ENCODE data around the gene OR5B2. TPM values are rescaled to one million over a fixed set of nuclear protein-coding genes. Genes with fewer than 3 reads are reported as not detected.
"Not testable (repeated sequence)": the region's sequence is repeated elsewhere in the genome, so short reads cannot be mapped to it uniquely, and the experiment has no call there.

OR5B2 gene
- not detected in 2 replicates for total RNA-seq (2014; rRNA removed; shearing (Covaris generic))
- polyA plus RNA-seq (2014; cell fraction: nucleus; rRNA removed) = not detected in 2 replicates

DNA sequence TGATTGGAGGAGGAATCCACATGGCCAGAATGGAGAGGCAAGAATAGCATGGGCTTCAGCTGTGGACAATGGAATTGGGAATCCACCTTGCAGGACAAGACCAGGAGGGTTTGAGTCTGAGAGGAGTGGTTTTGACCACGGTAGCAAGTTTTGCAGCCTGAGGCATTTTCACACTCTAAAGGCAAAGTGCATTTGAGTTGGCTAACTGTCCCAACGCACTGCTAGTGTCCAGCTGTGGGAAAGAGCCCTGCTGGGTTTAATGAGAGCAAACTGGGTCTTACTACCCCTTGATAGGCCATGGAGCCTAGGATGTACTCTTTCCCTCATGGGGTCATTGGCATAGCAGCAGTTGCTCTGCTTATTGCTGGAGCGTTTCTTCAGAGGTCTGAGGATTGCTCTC, at the start of gene OR5B2:
Gene OR5B2, minus strand, starts transcription at position 101 of the 400 bp plus-strand sequence. CDS start 4,860 bp downstream, outside the sequence.
- DNase-seq (ENCODE audit: extremely low read depth, low read depth) = no peak

DNA sequence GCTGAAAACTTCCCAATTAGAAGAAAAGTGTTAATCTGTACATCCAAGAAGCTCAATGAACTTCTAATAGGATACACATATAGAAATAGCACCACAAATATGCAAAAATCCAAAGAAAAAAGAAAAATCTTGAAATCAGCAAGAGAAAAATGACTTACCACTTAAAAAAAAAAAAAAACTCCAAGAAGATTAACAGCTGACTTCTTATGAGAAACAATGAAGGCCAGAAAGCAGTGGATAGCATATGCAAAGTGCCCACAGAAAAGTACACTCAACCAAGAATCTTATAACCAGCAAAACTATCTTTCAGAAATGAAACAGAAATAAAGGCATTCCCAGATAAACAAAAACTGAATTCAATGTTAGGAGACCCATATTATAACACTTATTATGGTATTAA, 44.0 kb upstream of the OR5B2 start:
- DNase-seq (ENCODE audit: extremely low read depth, low read depth) = no peak

GRCh38 chr11:58466293-58466692, 38.4 kb upstream of the OR5B2 start:
- DNase-seq (ENCODE audit: extremely low read depth, low read depth) = no peak

DNA sequence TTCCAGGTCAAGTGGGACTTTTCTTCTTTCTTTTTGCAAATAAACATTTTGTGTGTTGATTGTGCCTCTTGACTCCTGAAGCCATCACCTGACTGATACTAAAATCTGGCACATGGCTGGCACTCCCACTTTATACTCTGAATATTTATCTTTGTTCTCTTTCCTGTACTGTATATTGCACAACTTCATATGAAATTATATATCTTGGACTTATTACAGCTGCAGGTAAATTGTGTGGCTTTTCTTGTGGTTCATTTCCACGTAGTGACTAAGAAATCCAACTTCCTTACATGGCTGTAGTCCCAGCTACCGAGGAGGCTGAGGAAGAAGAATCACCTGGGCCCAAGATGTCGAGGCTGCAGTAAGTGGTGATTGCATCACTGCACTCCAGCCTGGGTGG, 37.8 kb upstream of the OR5B2 start:
- no peak for DNase-seq (ENCODE audit: extremely low read depth, low read depth)

DNA sequence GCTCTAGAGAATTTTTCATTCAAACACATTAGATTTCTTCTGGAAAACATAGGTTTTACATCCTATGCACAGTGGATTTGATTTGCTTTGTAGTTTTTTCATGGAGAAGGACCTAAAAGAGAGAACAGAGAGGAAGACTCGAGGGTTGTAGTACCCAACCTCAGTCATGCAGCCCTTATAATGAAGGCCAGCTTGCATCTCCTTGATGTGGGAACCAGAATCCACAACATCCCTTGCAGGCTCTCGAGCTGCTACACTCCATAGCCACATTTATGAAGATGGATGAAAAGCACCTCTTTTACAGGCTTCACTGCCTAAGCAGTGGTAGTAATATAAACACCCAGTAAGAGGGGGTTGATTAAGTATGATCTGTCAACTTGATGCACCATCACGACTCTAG, 23.7 kb upstream of the OR5B2 start:
- no peak for DNase-seq (ENCODE audit: extremely low read depth, low read depth)

DNA sequence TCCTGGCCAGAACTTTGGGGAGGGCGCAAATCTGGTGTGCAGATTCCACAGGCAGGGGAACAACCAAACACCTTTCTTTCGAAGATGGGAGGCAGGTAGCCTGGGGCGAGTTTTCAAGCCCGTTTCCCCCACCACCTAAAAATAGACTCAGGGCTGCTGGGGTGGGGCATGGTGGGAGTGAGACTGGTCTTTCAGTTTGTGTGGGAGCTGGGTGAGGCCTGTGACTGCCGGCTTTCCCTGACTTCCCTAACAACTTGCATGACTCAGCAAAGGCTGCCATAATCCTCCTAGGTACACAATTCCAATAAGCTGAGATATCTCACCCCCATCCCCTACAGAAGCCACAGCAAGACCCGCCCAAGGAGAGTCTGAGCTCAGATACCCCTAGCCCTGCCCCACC, 18.4 kb upstream of the OR5B2 start:
- no peak for DNase-seq (ENCODE audit: extremely low read depth, low read depth)

DNA sequence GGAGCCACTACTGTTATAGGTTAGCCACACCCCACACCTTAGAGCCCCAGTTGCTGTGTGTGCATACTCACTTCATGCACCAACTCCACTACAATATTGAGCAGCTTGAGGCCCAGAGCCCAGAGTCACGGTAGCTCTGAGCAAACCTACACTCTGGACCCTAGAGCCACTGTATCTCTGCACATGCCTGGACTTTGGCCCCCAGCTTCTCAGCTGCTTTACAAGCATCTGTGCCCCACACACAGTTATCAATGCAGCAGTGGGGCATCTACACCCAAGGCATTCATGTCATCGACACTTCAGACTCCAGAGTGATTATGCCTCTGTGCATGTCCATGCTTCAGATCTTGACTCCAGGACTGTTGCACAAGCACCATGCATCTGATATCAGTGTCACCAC, 16.4 kb upstream of the OR5B2 start:
- DNase-seq (ENCODE audit: extremely low read depth, low read depth) = no peak

GRCh38 chr11:58442136-58442535, 14.2 kb upstream of the OR5B2 start, which contains the start of gene OR5B12:
TSS of gene OR5B12 (minus strand) at chr11:58442236. CDS start at chr11:58440151, 2,085 bp downstream.
- DNase-seq (ENCODE audit: extremely low read depth, low read depth) = no peak

DNA sequence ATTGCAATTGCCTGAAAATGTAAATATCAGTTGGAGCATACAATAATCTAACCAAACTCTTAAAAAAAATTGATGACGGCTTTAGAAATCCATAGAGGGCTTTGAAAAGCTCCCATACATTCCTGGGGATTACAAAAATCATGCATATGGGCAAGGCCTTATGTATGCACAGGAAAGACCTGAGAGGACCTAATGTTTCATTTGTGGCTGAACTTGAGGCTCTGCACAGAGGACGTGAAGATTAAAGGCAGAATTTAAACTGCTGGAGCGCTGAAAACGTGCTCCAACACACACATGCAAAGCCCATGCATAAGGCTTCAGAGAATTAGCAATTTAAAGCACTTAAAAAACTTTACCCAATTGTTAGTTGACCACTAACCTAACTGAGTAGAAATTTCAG, 10.6 kb upstream of the OR5B2 start:
- no peak for DNase-seq (ENCODE audit: extremely low read depth, low read depth)

DNA sequence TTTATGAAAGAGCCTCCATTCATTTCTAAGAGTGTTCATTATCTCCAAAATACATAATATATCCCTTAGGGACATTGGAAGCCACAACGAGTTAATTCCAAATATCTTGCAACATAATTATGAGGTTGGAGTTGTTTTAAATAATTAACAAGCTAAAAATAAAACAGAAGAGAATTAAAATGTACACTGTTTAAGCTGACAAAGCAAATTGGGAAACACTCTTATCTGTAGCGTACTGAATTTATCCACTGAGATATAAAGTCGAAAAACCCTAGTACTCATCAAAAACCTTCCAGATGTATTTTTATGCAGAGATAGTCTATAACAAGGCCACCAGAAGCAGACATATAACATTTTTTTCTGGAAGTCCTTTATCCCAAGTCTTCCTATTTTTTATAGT, 6.3 kb upstream of the OR5B2 start:
- DNase-seq (ENCODE audit: extremely low read depth, low read depth) = no peak

DNA sequence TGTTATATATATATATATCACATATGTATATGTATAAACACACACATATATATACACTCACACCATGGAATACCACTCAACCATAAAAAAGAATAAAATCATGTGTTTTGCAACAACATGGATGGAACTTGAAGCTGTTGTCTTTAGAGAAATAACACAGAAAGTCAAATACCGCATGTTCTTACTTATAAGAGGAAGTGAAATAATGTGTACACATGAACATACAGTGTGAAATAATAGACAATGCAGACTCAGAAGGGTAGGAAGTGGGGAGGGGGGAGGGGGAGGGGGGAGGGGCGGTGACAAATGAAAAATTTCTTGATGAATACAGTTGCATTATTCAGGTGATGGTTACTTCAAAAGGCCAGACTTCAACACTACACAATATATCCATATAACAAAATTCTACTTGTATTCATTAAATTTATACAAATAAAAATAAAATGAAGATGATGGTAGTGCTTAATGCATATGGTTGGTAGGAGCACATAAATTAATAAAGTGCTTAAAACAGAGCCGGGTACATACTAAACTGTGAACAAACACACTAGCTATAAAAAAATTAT, 5.8 kb upstream of the OR5B2 start:
- DNase-seq (ENCODE audit: extremely low read depth, low read depth) = no peak

GRCh38 chr11:58429273-58429672, 1.4 kb upstream of the OR5B2 start:
- DNase-seq (ENCODE audit: extremely low read depth, low read depth) = no peak

DNA sequence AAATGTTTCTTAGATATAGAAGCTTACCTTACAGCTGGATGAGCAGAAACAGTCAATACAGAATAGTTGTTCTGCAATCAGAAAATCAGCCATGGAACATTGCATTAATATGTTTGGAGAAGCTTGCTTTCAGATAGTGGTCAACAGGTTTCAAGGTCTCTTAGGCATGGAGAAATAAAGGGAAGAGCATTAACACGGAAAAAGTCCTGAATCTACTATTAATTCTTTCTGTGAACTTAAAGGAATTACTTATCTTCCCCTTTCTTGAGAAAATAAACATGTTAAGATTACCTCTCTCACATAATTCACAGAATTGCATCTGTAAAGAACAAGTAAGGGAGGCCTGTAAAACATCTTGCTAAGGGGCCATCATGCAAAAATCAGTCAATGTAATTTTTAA, 21.1 kb downstream of the OR5B2 start, which contains the start of gene OR5B3:
Gene OR5B3, minus strand, starts transcription at position 101 of the 400 bp plus-strand sequence. CDS start 3,465 bp downstream, outside the sequence.
- DNase-seq (ENCODE audit: extremely low read depth, low read depth) = no peak

DNA sequence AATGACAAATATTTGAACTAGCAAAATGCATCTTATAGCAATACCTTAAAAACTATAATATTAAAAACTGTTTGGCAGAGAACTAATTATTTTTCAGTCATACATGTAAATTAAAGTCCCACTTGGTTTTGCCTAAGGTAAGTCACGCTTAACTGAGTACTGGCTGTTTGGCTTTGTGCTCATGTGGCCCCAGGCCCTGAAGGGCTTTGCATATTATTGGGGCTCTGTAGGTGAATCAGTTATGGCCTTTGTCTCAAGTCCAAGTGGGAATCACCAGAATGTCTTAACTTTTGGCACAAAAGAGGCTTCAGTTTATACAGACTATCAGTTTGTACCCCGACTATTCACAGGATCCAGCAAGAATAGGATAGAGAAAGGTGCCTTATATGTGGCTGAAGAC, 28.3 kb downstream of the OR5B2 start:
- DNase-seq (ENCODE audit: extremely low read depth, low read depth) = not testable (repeated sequence)

GRCh38 chr11:58395581-58395980, 32.3 kb downstream of the OR5B2 start:
- DNase-seq (ENCODE audit: extremely low read depth, low read depth) = no peak

DNA sequence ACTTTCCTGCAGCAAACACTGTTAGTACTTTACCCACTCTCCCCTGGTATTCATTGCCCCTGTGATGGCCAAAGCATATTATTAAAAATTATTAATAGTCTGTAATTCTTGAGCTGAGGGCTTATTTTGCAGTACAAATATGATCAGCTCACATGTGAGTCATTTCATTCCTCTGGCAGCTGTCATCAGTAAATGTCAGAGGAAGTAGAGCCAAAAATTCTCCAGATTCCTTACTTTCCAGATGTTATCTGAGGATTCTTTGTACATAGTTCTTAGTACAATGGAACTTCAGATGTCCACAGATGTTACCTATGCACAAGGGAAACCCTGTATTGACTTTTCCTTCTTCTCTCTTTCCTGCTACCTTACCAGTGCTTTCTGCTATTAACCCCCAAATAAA, 33.7 kb downstream of the OR5B2 start:
- no peak for DNase-seq (ENCODE audit: extremely low read depth, low read depth)

DNA sequence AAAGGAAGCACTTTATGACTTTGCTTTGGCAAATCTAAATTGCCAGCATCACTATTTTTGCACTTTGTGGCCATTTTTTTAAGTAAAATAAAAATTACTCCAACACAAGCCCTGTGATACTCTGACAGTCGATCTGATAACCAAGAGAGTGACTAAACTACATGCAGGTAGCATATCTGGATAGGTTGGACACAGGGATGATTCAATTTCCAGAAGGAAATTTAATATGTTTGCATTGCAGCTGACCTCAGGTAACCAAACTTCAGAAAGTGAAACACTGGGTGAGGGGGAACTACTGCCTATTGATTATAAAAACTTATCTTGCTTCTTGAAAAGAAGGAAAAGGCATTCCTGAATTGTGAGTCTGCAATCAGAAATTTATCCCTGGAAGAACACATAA, 35.2 kb downstream of the OR5B2 start:
- no peak for DNase-seq (ENCODE audit: extremely low read depth, low read depth)

DNA sequence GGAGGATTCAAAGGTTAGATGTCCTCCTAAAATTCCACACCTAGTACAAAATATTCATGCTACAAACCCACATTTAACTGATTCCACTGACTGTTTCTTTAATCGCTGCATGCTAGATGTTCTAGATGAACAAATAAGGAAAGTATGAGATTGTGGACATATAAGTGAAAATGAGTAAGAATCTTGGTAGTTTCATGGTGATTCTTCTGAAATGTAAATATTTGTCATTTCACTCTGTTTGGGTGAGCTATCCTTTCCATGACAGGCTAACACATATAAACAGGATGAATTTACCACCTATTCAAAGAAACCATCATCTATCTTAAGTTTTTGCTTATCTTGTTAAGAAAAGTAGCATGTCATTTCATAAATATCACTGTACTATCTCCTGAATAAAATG, 36.0 kb downstream of the OR5B2 start:
- DNase-seq (ENCODE audit: extremely low read depth, low read depth) = no peak

- no peak for DNase-seq (ENCODE audit: extremely low read depth, low read depth)
Observed at GRCh38 chr11:58390551-58391063, 37.3 kb downstream of the OR5B2 start.
